Measurements from ENCODE around the gene OSBPL9. TPM values are rescaled to one million over a fixed set of nuclear protein-coding genes. Genes with fewer than 3 reads are reported as not detected.

Gene OSBPL9
- total RNA-seq, 1 experiment from 2014 or later = 128 TPM

GRCh38 chr1:51664421-51665240 is 47.7 kb downstream of the OSBPL9 start:
- Histone ChIP-seq H2AFZ (ENCODE audit: low read length) (no peak overlapping the region), H3K36me3 (ENCODE audit: insufficient read depth, low read length) (no peaks in the 10 kb centered on the region), H3K4me3 (ENCODE audit: low read length) (no peak overlapping the region), H3K9ac (ENCODE audit: low read length) (no peak overlapping the region), H3K27me3 (ENCODE audit: low read length) (no peaks in the 10 kb centered on the region), H3K4me2 (ENCODE audit: low read depth, low read length, poor library complexity, severe bottlenecking) (no peak overlapping the region), H3K79me2 (ENCODE audit: low read length) (no peaks in the 10 kb centered on the region), H3K9me3 (ENCODE audit: low read length) (no peaks in the 10 kb centered on the region), H3K4me1 (ENCODE audit: low read length) (no peaks in the 10 kb centered on the region), H3K9me2 (replicated peaks; ENCODE audit: insufficient read depth, low read length) (no peaks in the 10 kb centered on the region), H3K27ac (ENCODE audit: low read length) (no peak overlapping the region), H4K20me1 (ENCODE audit: insufficient read depth, low read depth, low read length) (peaks cover 18% of the 10 kb centered on the region)
- DNase-seq = no peak

GRCh38 chr1:51666478-51666877 is 49.6 kb downstream of the OSBPL9 start:
- H3K4me3 ChIP-seq (ENCODE audit: low read length) = no peak overlapping the region
- H3K4me1 ChIP-seq (ENCODE audit: low read length) = no peaks in the 10 kb centered on the region
- H3K9me2 ChIP-seq (replicated peaks; ENCODE audit: insufficient read depth, low read length) = no peaks in the 10 kb centered on the region
- H3K9me3 ChIP-seq (ENCODE audit: low read length) = no peaks in the 10 kb centered on the region
- no peak overlapping the region for H3K9ac ChIP-seq (ENCODE audit: low read length)
- H3K27ac ChIP-seq (ENCODE audit: low read length) = no peak overlapping the region
- H3K4me2 ChIP-seq (ENCODE audit: low read depth, low read length, poor library complexity, severe bottlenecking) = no peak overlapping the region
- no peaks in the 10 kb centered on the region for H3K27me3 ChIP-seq (ENCODE audit: low read length)
- H3K36me3 ChIP-seq (ENCODE audit: insufficient read depth, low read length) = no peaks in the 10 kb centered on the region
- DNase-seq = no peak
- H2AFZ ChIP-seq (ENCODE audit: low read length) = no peak overlapping the region
- no peaks in the 10 kb centered on the region for H3K79me2 ChIP-seq (ENCODE audit: low read length)
- H4K20me1 ChIP-seq (ENCODE audit: insufficient read depth, low read depth, low read length) = peaks cover 22% of the 10 kb centered on the region

- Histone ChIP-seq H3K4me3 (ENCODE audit: low read length) (no peak overlapping the region), H3K4me2 (ENCODE audit: low read depth, low read length, poor library complexity, severe bottlenecking) (no peak overlapping the region), H3K27me3 (ENCODE audit: low read length) (no peaks in the 10 kb centered on the region), H3K9me2 (replicated peaks; ENCODE audit: insufficient read depth, low read length) (no peaks in the 10 kb centered on the region), H3K4me1 (ENCODE audit: low read length) (no peaks in the 10 kb centered on the region), H4K20me1 (ENCODE audit: insufficient read depth, low read depth, low read length) (peaks cover 22% of the 10 kb centered on the region), H3K9me3 (ENCODE audit: low read length) (no peaks in the 10 kb centered on the region), H3K79me2 (ENCODE audit: low read length) (no peaks in the 10 kb centered on the region), H3K9ac (ENCODE audit: low read length) (no peak overlapping the region), H3K27ac (ENCODE audit: low read length) (no peak overlapping the region), H2AFZ (ENCODE audit: low read length) (no peak overlapping the region), H3K36me3 (ENCODE audit: insufficient read depth, low read length) (no peaks in the 10 kb centered on the region)
- DNase-seq = no peak
Observed at GRCh38 chr1:51667561-51667960, 50.7 kb downstream of the OSBPL9 start.

GRCh38 chr1:51669272-51669671 is 52.4 kb downstream of the OSBPL9 start:
- H3K79me2 ChIP-seq (ENCODE audit: low read length) = no peaks in the 10 kb centered on the region
- H3K27me3 ChIP-seq (ENCODE audit: low read length) = no peaks in the 10 kb centered on the region

GRCh38 chr1:51669816-51670215 is 52.9 kb downstream of the OSBPL9 start:
- no peak overlapping the region for H3K9ac ChIP-seq (ENCODE audit: low read length)
- H3K4me3 ChIP-seq (ENCODE audit: low read length) = no peak overlapping the region
- H3K9me3 ChIP-seq (ENCODE audit: low read length) = no peaks in the 10 kb centered on the region
- H3K4me1 ChIP-seq (ENCODE audit: low read length) = no peaks in the 10 kb centered on the region
- H4K20me1 ChIP-seq (ENCODE audit: insufficient read depth, low read depth, low read length) = peaks cover 23% of the 10 kb centered on the region
- no peaks in the 10 kb centered on the region for H3K9me2 ChIP-seq (replicated peaks; ENCODE audit: insufficient read depth, low read length)
- H2AFZ ChIP-seq (ENCODE audit: low read length) = no peak overlapping the region
- H3K27me3 ChIP-seq (ENCODE audit: low read length) = no peaks in the 10 kb centered on the region
- no peak for DNase-seq
- no peaks in the 10 kb centered on the region for H3K79me2 ChIP-seq (ENCODE audit: low read length)
- H3K27ac ChIP-seq (ENCODE audit: low read length) = no peak overlapping the region
- no peak overlapping the region for H3K4me2 ChIP-seq (ENCODE audit: low read depth, low read length, poor library complexity, severe bottlenecking)
- no peaks in the 10 kb centered on the region for H3K36me3 ChIP-seq (ENCODE audit: insufficient read depth, low read length)

More at GRCh38 chr1:51669272-51669671, 52.4 kb downstream of the OSBPL9 start:
- H3K9me3 ChIP-seq (ENCODE audit: low read length) = no peaks in the 10 kb centered on the region
- no peak for DNase-seq
- H3K36me3 ChIP-seq (ENCODE audit: insufficient read depth, low read length) = no peaks in the 10 kb centered on the region
- no peak overlapping the region for H2AFZ ChIP-seq (ENCODE audit: low read length)
- no peak overlapping the region for H3K4me2 ChIP-seq (ENCODE audit: low read depth, low read length, poor library complexity, severe bottlenecking)
- H3K27ac ChIP-seq (ENCODE audit: low read length) = no peak overlapping the region
- no peak overlapping the region for H3K9ac ChIP-seq (ENCODE audit: low read length)
- no peak overlapping the region for H3K4me3 ChIP-seq (ENCODE audit: low read length)
- H3K9me2 ChIP-seq (replicated peaks; ENCODE audit: insufficient read depth, low read length) = no peaks in the 10 kb centered on the region
- H3K4me1 ChIP-seq (ENCODE audit: low read length) = no peaks in the 10 kb centered on the region
- H4K20me1 ChIP-seq (ENCODE audit: insufficient read depth, low read depth, low read length) = peaks cover 23% of the 10 kb centered on the region

- no peak for DNase-seq
- no peak overlapping the region for H3K9ac ChIP-seq (ENCODE audit: low read length)
- peaks cover 23% of the 10 kb centered on the region for H4K20me1 ChIP-seq (ENCODE audit: insufficient read depth, low read depth, low read length)
- no peak overlapping the region for H3K27ac ChIP-seq (ENCODE audit: low read length)
- H2AFZ ChIP-seq (ENCODE audit: low read length) = no peak overlapping the region
- H3K4me2 ChIP-seq (ENCODE audit: low read depth, low read length, poor library complexity, severe bottlenecking) = no peak overlapping the region
- no peaks in the 10 kb centered on the region for H3K9me2 ChIP-seq (replicated peaks; ENCODE audit: insufficient read depth, low read length)
- no peaks in the 10 kb centered on the region for H3K9me3 ChIP-seq (ENCODE audit: low read length)
- no peaks in the 10 kb centered on the region for H3K36me3 ChIP-seq (ENCODE audit: insufficient read depth, low read length)
- H3K4me3 ChIP-seq (ENCODE audit: low read length) = no peak overlapping the region
- H3K27me3 ChIP-seq (ENCODE audit: low read length) = no peaks in the 10 kb centered on the region
- no peaks in the 10 kb centered on the region for H3K4me1 ChIP-seq (ENCODE audit: low read length)
- H3K79me2 ChIP-seq (ENCODE audit: low read length) = no peaks in the 10 kb centered on the region
Observed at GRCh38 chr1:51671527-51672325, 54.8 kb downstream of the OSBPL9 start.

GRCh38 chr1:51673279-51673678 is 56.4 kb downstream of the OSBPL9 start:
- H3K9me3 ChIP-seq (ENCODE audit: low read length) = no peaks in the 10 kb centered on the region
- DNase-seq = no peak
- H3K4me3 ChIP-seq (ENCODE audit: low read length) = no peak overlapping the region
- no peaks in the 10 kb centered on the region for H3K4me1 ChIP-seq (ENCODE audit: low read length)
- H3K4me2 ChIP-seq (ENCODE audit: low read depth, low read length, poor library complexity, severe bottlenecking) = no peak overlapping the region
- H3K36me3 ChIP-seq (ENCODE audit: insufficient read depth, low read length) = no peaks in the 10 kb centered on the region
- H3K9ac ChIP-seq (ENCODE audit: low read length) = no peak overlapping the region
- no peaks in the 10 kb centered on the region for H3K9me2 ChIP-seq (replicated peaks; ENCODE audit: insufficient read depth, low read length)
- no peak overlapping the region for H2AFZ ChIP-seq (ENCODE audit: low read length)
- peaks cover 18% of the 10 kb centered on the region for H4K20me1 ChIP-seq (ENCODE audit: insufficient read depth, low read depth, low read length)
- no peaks in the 10 kb centered on the region for H3K79me2 ChIP-seq (ENCODE audit: low read length)
- H3K27me3 ChIP-seq (ENCODE audit: low read length) = no peaks in the 10 kb centered on the region
- H3K27ac ChIP-seq (ENCODE audit: low read length) = no peak overlapping the region

GRCh38 chr1:51675177-51675780 is 58.4 kb downstream of the OSBPL9 start:
- Histone ChIP-seq H3K27ac (ENCODE audit: low read length) (no peak overlapping the region), H3K79me2 (ENCODE audit: low read length) (no peaks in the 10 kb centered on the region), H3K36me3 (ENCODE audit: insufficient read depth, low read length) (no peaks in the 10 kb centered on the region), H3K9me3 (ENCODE audit: low read length) (no peaks in the 10 kb centered on the region), H3K4me2 (ENCODE audit: low read depth, low read length, poor library complexity, severe bottlenecking) (no peak overlapping the region), H3K4me3 (ENCODE audit: low read length) (no peak overlapping the region), H3K27me3 (ENCODE audit: low read length) (no peaks in the 10 kb centered on the region), H3K9me2 (replicated peaks; ENCODE audit: insufficient read depth, low read length) (no peaks in the 10 kb centered on the region), H4K20me1 (ENCODE audit: insufficient read depth, low read depth, low read length) (peaks cover 16% of the 10 kb centered on the region; the same call in 1 of the 2 replicates), H3K9ac (ENCODE audit: low read length) (no peak overlapping the region), H3K4me1 (ENCODE audit: low read length) (no peaks in the 10 kb centered on the region), H2AFZ (ENCODE audit: low read length) (no peak overlapping the region)
- no peak for DNase-seq
